Effector memory CD4-positive, alpha-beta T cell (primary cell): ENCODE measurements around the gene ID3.

Experiments
- DNase-seq, 3 donors: peaks; one replicate each; pipeline ENCODE4 v3.0.0-alpha.2; 2020
- H3K27ac ChIP-seq: 2 replicates; pipeline ENCODE4 v1.7.0; 2013; ENCODE audit warnings: mild to moderate bottlenecking, low read length, moderate library complexity; ENCODE audit not compliant: insufficient read depth, poor library complexity, severe bottlenecking
- H3K27me3 ChIP-seq: replicated peaks from 2 replicates; pipeline ENCODE4 v1.7.0; 2013; ENCODE audit warnings: mild to moderate bottlenecking, low read length; ENCODE audit not compliant: insufficient read depth, control insufficient read depth, poor library complexity, severe bottlenecking
- H3K36me3 ChIP-seq: 2 replicates; pipeline ENCODE4 v1.7.0; 2013; ENCODE audit warnings: mild to moderate bottlenecking, low read length, moderate library complexity; ENCODE audit not compliant: control insufficient read depth, insufficient read depth
- H3K4me1 ChIP-seq: 2 replicates; pipeline ENCODE4 v1.7.0; 2013; ENCODE audit warnings: low read length, mild to moderate bottlenecking; ENCODE audit not compliant: control insufficient read depth, insufficient read depth, poor library complexity, severe bottlenecking
- H3K4me3 ChIP-seq: 2 replicates; pipeline ENCODE4 v1.7.0; 2013; ENCODE audit warnings: low read length, low read depth, mild to moderate bottlenecking; ENCODE audit not compliant: insufficient read depth, poor library complexity, severe bottlenecking
- H3K9me3 ChIP-seq: 2 replicates; pipeline ENCODE4 v1.7.0; 2013; ENCODE audit warnings: mild to moderate bottlenecking, low read length, moderate library complexity; ENCODE audit not compliant: control insufficient read depth

Gene ID3

DNA sequence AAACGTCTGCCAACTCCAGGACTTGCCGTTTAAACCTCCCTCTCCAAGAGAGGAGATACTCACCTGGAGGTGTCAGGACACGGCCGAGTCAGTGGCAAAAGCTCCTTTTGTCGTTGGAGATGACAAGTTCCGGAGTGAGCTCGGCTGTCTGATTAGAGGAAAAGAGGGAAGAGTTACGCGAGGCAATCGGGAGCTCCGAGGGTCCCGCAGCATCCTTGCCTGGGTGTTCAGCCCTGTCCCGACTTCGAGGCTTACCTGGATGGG, 497 bp downstream of the ID3 start:
- no peak for DNase-seq
- no peaks in the 10 kb centered on the region for H3K9me3 ChIP-seq
- H3K4me3 ChIP-seq: peak overlapping the region; percentile 97
- peak overlapping the region; percentile 81 for H3K27ac ChIP-seq
- H3K36me3 ChIP-seq: no peaks in the 10 kb centered on the region
- no peaks in the 10 kb centered on the region for H3K27me3 ChIP-seq
- peaks cover 34% of the 10 kb centered on the region for H3K4me1 ChIP-seq

DNA sequence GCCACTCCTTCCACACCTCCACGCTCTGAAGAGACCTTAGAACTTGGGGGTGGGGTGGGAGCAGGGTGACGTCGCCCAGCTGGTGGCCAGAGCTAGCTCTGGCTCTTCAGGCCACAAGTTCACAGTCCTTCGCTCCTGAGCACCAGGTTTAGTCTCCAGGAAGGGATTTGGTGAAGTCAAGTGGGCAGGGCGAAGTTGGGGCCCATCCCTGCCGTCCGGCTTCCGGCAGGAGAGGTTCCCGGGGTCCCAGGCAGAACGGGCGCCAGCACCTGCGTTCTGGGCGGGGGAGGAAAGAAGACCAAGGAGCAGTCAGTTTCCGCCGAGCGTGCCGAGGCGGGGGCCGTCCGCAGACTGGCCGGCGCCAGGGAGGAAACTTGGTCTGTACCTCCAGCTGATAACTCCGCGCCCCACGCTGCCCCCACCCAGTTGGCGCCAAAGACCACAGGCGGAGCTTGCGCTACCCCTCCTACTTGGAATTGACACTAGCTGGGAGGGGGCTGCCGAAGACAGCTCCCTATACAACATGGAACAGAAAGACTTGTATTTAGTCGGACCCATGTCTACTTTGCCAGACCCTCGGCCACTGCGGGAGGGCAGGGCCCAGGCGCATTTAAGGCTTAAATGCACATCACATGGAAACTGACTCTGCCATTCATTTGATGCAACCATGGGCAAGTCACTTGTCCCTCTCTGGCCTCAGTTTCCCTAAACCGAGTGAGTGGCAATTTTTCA, 995 bp downstream of the ID3 start:
- Histone ChIP-seq H3K4me3 (peak overlapping the region; percentile 97), H3K4me1 (peaks cover 36% of the 10 kb centered on the region), H3K9me3 (no peaks in the 10 kb centered on the region), H3K36me3 (no peaks in the 10 kb centered on the region), H3K27ac (peak overlapping the region; percentile 81), H3K27me3 (no peaks in the 10 kb centered on the region)
- peak; percentile 14 to 25 (median 15) for DNase-seq

DNA sequence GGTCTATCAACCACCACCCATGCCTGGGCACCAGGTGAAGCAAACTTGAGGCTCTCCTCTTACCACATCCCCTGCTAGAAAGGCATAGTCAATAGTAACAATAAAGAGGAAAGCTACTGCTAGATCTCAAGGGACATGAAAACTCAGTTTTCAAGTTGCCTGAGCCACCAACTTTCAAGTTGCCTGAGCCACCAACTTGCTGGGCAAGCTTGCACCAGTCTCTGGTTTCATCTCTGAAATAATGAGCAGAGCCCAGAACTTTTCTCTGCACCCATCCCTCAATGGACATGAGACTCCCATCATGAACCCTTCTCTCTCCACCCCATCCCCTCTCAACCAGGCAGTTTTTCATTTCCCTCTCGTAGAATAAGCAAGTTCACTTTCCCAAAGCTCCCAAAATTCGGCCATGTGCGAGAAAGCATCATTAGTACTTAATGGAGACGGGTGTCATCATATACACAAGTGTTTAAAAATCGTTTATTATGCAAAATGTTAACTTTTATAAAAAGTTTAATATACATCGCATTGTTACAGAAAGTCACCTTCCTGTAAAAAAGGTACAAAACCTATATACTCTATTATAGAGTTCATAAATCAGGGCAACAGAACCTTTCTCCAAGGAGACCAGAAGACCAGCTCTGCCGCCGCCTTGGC, 1.7 kb downstream of the ID3 start:
- Histone ChIP-seq H3K4me3 (peak overlapping the region; percentile 97), H3K4me1 (peaks cover 36% of the 10 kb centered on the region), H3K27ac (peak overlapping the region; percentile 81), H3K9me3 (no peaks in the 10 kb centered on the region), H3K27me3 (no peaks in the 10 kb centered on the region), H3K36me3 (no peaks in the 10 kb centered on the region)
- DNase-seq: no peak

DNA sequence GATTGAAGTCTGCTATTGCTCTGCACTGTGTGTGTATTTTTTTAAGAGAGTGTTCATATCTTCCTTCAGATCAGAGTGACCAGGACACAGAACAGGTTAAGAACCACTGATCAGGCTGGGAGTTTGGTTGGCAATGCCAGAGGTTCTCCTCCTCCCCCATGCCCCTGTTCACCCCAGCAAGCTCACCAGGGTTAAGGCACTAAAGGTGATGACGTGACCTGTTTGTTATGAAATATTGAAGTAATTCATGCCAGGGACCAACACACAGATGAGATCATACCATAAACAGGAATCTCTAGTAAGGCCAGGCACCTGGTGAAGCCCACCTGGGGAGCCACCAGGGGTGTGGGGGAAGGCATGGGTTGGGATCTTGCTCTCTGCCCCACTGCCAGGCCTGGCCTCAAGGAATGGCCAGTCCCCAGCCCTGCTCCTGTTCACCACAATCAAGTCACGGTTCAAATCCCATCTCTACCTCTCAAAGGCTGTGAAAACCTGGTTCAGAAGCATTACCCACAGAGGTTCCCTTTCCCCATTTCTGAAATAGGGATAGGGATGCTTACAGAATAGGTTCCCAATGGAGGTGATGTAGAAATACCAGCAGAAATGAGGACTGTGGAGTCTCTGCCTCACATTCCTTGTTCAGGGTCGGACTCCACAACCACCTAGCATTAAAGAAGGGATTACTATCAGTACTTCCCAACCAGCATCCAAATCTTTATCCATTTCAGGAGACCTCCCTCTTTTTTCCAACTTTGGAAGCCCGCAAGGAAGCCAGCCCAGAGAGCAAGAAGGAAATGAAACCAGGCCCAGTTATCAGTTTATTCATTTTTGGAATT, 2.4 kb downstream of the ID3 start:
- no peaks in the 10 kb centered on the region for H3K9me3 ChIP-seq
- H3K27ac ChIP-seq: peak overlapping the region; percentile 81
- H3K36me3 ChIP-seq: no peaks in the 10 kb centered on the region
- H3K4me3 ChIP-seq: peak overlapping the region; percentile 97
- no peak for DNase-seq
- peaks cover 36% of the 10 kb centered on the region for H3K4me1 ChIP-seq
- no peaks in the 10 kb centered on the region for H3K27me3 ChIP-seq

DNA sequence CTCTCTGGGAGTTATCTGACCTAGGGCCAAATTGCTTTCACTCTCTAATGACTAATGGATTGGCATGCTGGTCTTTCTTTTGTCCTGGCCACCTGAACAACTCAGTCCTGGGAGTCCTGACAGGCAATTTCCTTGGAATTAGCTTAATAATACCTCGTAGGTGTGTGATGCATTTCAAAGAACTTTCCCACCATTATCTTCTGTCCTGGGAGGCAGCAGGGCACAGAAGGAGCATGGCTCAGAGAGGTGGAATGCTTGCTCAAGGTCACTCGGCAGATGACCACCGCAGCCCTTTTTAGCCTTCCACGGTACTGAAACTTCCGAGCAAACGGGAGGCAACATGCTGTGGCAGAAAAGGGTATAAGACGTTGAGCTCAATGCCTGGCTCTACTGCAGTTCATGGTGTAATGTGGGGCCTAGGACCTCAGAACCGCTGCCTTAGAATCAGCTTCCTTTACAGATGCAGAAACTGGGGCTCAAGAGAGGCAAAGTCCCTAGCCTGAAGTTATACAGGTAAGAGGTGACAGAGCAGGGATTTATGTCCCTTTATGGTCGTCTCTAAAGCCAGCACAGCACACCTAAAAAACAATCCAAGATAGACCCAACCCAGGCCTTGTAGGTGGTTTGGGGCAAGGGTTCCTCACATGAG, 3.2 kb downstream of the ID3 start:
- Histone ChIP-seq H3K4me3 (peak overlapping the region; percentile 37), H3K4me1 (peaks cover 36% of the 10 kb centered on the region), H3K27me3 (no peaks in the 10 kb centered on the region)

GRCh38 chr1:23555270-23555985, 3.9 kb downstream of the ID3 start:
- Histone ChIP-seq H3K4me3 (peak overlapping the region; percentile 37), H3K27ac (peak overlapping the region; percentile 81), H3K4me1 (peaks cover 36% of the 10 kb centered on the region), H3K9me3 (no peaks in the 10 kb centered on the region), H3K27me3 (no peaks in the 10 kb centered on the region), H3K36me3 (no peaks in the 10 kb centered on the region)
- DNase-seq: no peak

More for the DNA sequence above, 3.2 kb downstream of the ID3 start:
- DNase-seq: no peak
- H3K36me3 ChIP-seq: no peaks in the 10 kb centered on the region
- peak overlapping the region; percentile 81 for H3K27ac ChIP-seq
- H3K9me3 ChIP-seq: no peaks in the 10 kb centered on the region

GRCh38 chr1:23554481-23555269, 4.6 kb downstream of the ID3 start:
- Histone ChIP-seq H3K27ac (peak overlapping the region; percentile 85), H3K9me3 (no peaks in the 10 kb centered on the region), H3K4me3 (peak overlapping the region; percentile 61), H3K4me1 (peaks cover 36% of the 10 kb centered on the region), H3K36me3 (no peaks in the 10 kb centered on the region), H3K27me3 (no peaks in the 10 kb centered on the region)
- DNase-seq: peak; percentile 79 to 82 (median 80)

- H3K9me3 ChIP-seq: no peaks in the 10 kb centered on the region
- peak overlapping the region; percentile 61 for H3K4me3 ChIP-seq
- H3K27me3 ChIP-seq: no peaks in the 10 kb centered on the region
- H3K36me3 ChIP-seq: no peaks in the 10 kb centered on the region
- peaks cover 36% of the 10 kb centered on the region for H3K4me1 ChIP-seq
- peak overlapping the region; percentile 85 for H3K27ac ChIP-seq
- DNase-seq: no peak
Measured at GRCh38 chr1:23554127-23554480, 5.2 kb downstream of the ID3 start.
